HAP-1 (cell line): Measurements from ENCODE around the gene AMD1.
A peak's percentile ranks its signal among the peaks of the same experiment; 100 is the strongest.

Experiments
- DNase-seq, 2 experiments: peaks; one replicate each; pipeline ENCODE4 v3.0.0-alpha.2; 2016 to 2020; ENCODE audit warnings: low spot score in 2 of 2
- H3K27me3 ChIP-seq: fragments of 250-450 bp; sonication (Bioruptor Pico); 2 replicates; pipeline ENCODE4 v1.5.1; 2020; ENCODE audit warnings: low read depth, mild to moderate bottlenecking, moderate library complexity
- H3K36me3 ChIP-seq: fragments of 250-450 bp; sonication (Bioruptor Pico); replicated peaks from 2 replicates; pipeline ENCODE4 v1.5.1; 2020; ENCODE audit warnings: mild to moderate bottlenecking
- H3K4me1 ChIP-seq: fragments of 250-450 bp; sonication (Bioruptor Pico); 2 replicates; pipeline ENCODE4 v1.5.1; 2020; ENCODE audit warnings: mild to moderate bottlenecking
- H3K4me3 ChIP-seq: fragments of 250-450 bp; sonication (Bioruptor Pico); 2 replicates; pipeline ENCODE4 v1.5.1; 2020; ENCODE audit warnings: mild to moderate bottlenecking, moderate library complexity
- H3K9me3 ChIP-seq: fragments of 250-450 bp; sonication (Bioruptor Pico); 2 replicates; pipeline ENCODE4 v1.5.1; 2020; ENCODE audit warnings: mild to moderate bottlenecking, moderate library complexity
- in situ Hi-C: fragments of 300-500 bp; cut with MboI; formaldehyde crosslinking; loops from 3 replicates; pipeline ENCODE4 v1.14.3; 2020; ENCODE audit warnings: low sequenced_read_pairs, inconsistent platforms, mixed read lengths

Gene AMD1

GRCh38 chr6:110859335-110859792 lies 15.2 kb upstream of the AMD1 start:
- in situ Hi-C loops, result no loop called here
- Histone ChIP-seq H3K36me3 (no peaks in the 10 kb centered on the region), H3K4me3 (no peak overlapping the region), H3K9me3 (no peaks in the 10 kb centered on the region), H3K4me1 (peaks cover 1% of the 10 kb centered on the region), H3K27me3 (no peaks in the 10 kb centered on the region)
- DNase-seq, result no peak

GRCh38 chr6:110864824-110865223 lies 9.8 kb upstream of the AMD1 start:
- in situ Hi-C loops, result no loop called here

GRCh38 chr6:110874880-110875547 lies 429 bp downstream of the AMD1 start:
- in situ Hi-C loops, result loop anchor here (5.0 kb wide), 2 partner anchors 58 to 353 kb away; partner anchors contain the start of gene CDK19
- H3K36me3 ChIP-seq, result no peaks in the 10 kb centered on the region; the same call in 1 of the 2 replicates
- H3K27me3 ChIP-seq, result no peaks in the 10 kb centered on the region
- no peaks in the 10 kb centered on the region for H3K9me3 ChIP-seq
- no peak for DNase-seq
- H3K4me3 ChIP-seq, result peak overlapping the region; percentile 85
- H3K4me1 ChIP-seq, result peaks cover 23% of the 10 kb centered on the region

More at GRCh38 chr6:110864824-110865223, 9.8 kb upstream of the AMD1 start:
- Histone ChIP-seq H3K27me3 (no peaks in the 10 kb centered on the region), H3K36me3 (no peaks in the 10 kb centered on the region), H3K9me3 (no peaks in the 10 kb centered on the region), H3K4me1 (peaks cover 21% of the 10 kb centered on the region), H3K4me3 (no peak overlapping the region)
- DNase-seq, result peak in 1 of 2 experiments; percentile 67

GRCh38 chr6:110875548-110876169 lies 1.1 kb downstream of the AMD1 start:
- in situ Hi-C loops, result loop anchor here (5.0 kb wide), 2 partner anchors 58 to 353 kb away; partner anchors contain the start of gene CDK19
- Histone ChIP-seq H3K4me3 (peak overlapping the region; percentile 85), H3K9me3 (no peaks in the 10 kb centered on the region), H3K27me3 (no peaks in the 10 kb centered on the region), H3K4me1 (peaks cover 30% of the 10 kb centered on the region), H3K36me3 (no peaks in the 10 kb centered on the region; the same call in 1 of the 2 replicates)
- peak in 1 of 2 experiments; percentile 69 for DNase-seq

GRCh38 chr6:110876170-110876773 lies 1.7 kb downstream of the AMD1 start:
- Histone ChIP-seq H3K36me3 (no peaks in the 10 kb centered on the region; the same call in 1 of the 2 replicates), H3K4me3 (peak overlapping the region; percentile 85), H3K9me3 (no peaks in the 10 kb centered on the region), H3K27me3 (no peaks in the 10 kb centered on the region), H3K4me1 (peaks cover 32% of the 10 kb centered on the region)
- DNase-seq, result peak; percentile 88 to 92
- in situ Hi-C loops, result loop anchor here (5.0 kb wide), 2 partner anchors 59 to 354 kb away; partner anchors contain the start of gene CDK19

- Histone ChIP-seq H3K4me3 (peak overlapping the region; percentile 85), H3K4me1 (peaks cover 36% of the 10 kb centered on the region), H3K9me3 (no peaks in the 10 kb centered on the region), H3K36me3 (no peaks in the 10 kb centered on the region; the same call in 1 of the 2 replicates), H3K27me3 (no peaks in the 10 kb centered on the region)
- no peak for DNase-seq
- in situ Hi-C loops, result loop anchor here (5.0 kb wide), 2 partner anchors 60 to 355 kb away; partner anchors contain the start of gene CDK19
These were observed 2.4 kb downstream of the AMD1 start for GRCh38 chr6:110876806-110877564.

GRCh38 chr6:110877569-110877968 lies 3.0 kb downstream of the AMD1 start:
- no peak for DNase-seq
- no peaks in the 10 kb centered on the region for H3K27me3 ChIP-seq
- peaks cover 42% of the 10 kb centered on the region for H3K4me1 ChIP-seq
- in situ Hi-C loops, result loop anchor here (5.0 kb wide), 2 partner anchors 60 to 355 kb away; partner anchors contain the start of gene CDK19
- no peaks in the 10 kb centered on the region; the same call in 1 of the 2 replicates for H3K36me3 ChIP-seq
- H3K9me3 ChIP-seq, result no peaks in the 10 kb centered on the region
- H3K4me3 ChIP-seq, result peak overlapping the region; percentile 85

GRCh38 chr6:110878751-110879522 lies 4.4 kb downstream of the AMD1 start:
- Histone ChIP-seq H3K36me3 (no peaks in the 10 kb centered on the region; the same call in 1 of the 2 replicates), H3K27me3 (no peaks in the 10 kb centered on the region), H3K9me3 (no peaks in the 10 kb centered on the region), H3K4me3 (peak overlapping the region; percentile 85), H3K4me1 (peaks cover 36% of the 10 kb centered on the region)
- in situ Hi-C loops, result loop anchor here (5.0 kb wide), 2 partner anchors 62 to 357 kb away; partner anchors contain the start of gene CDK19
- DNase-seq, result peak in 1 of 2 experiments; percentile 60

- no peaks in the 10 kb centered on the region for H3K27me3 ChIP-seq
- H3K4me3 ChIP-seq, result no peak overlapping the region
- H3K9me3 ChIP-seq, result no peaks in the 10 kb centered on the region
- H3K36me3 ChIP-seq, result no peaks in the 10 kb centered on the region; the same call in 1 of the 2 replicates
- DNase-seq, result no peak
- in situ Hi-C loops, result no loop called here
- H3K4me1 ChIP-seq, result peaks cover 36% of the 10 kb centered on the region
These were observed 6.1 kb downstream of the AMD1 start for GRCh38 chr6:110880651-110881050.

- in situ Hi-C loops, result no loop called here
- H3K4me3 ChIP-seq, result no peak overlapping the region
- peaks cover 36% of the 10 kb centered on the region for H3K4me1 ChIP-seq
- no peaks in the 10 kb centered on the region for H3K9me3 ChIP-seq
- H3K27me3 ChIP-seq, result no peaks in the 10 kb centered on the region
- H3K36me3 ChIP-seq, result no peaks in the 10 kb centered on the region; the same call in none of the 2 replicates
- no peak for DNase-seq
These were observed 7.1 kb downstream of the AMD1 start for GRCh38 chr6:110881546-110882273.

- Histone ChIP-seq H3K4me3 (no peak overlapping the region), H3K27me3 (no peaks in the 10 kb centered on the region), H3K36me3 (no peaks in the 10 kb centered on the region; the same call in none of the 2 replicates), H3K4me1 (peaks cover 36% of the 10 kb centered on the region), H3K9me3 (no peaks in the 10 kb centered on the region)
- in situ Hi-C loops, result no loop called here
- DNase-seq, result no peak
These were observed 7.7 kb downstream of the AMD1 start for GRCh38 chr6:110882274-110882619.
